ENCODE measurements around the gene C21orf91. TPM values are rescaled to one million over a fixed set of nuclear protein-coding genes. Genes with fewer than 3 reads are reported as not detected.

C21orf91 gene
- total RNA-seq, 8 experiments from 2014 or later, result 5.9 to 22.2 (median 12.6) TPM

DNA sequence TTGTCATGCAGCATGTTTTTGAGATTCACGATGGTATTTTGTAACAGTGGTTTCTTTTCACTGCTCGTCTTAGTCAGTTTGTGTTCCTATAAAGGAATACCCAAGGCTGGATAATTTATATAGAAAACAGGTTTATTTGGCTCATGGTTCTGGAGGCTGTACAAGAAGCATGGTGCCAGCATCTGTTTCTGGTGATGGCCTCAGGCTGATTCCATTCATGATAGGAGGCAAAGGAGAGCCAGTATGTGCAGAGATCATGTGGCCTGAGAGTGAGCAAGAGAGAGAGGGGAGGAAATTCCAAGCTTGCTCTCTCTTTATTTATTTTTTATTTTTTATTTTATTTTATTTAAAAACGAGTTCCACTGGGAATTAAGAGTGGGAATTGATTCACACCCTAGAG, 2.0 kb upstream of the C21orf91 start:
- in situ Hi-C loops (cut with MboI; ENCODE audit: low pct_unique_long_range_greater_than_20kb in 2 of 9, low sequenced_read_pairs in 9 of 9, unreplicated experiment in 9 of 9), result no loop called here
- no peak overlapping the region for H3K27ac ChIP-seq
- H3K4me1 ChIP-seq (replicated peaks in 1 of 2), result peaks cover 3 to 13% of the 10 kb centered on the region in 2 donors
- no peak for ATAC-seq (replicated peaks in 6 of 8)
- H3K4me3 ChIP-seq, result no peak overlapping the region
- WGBS, 10 experiments, result 50 to 100% (median 80%) methylated on average over 1 to 3 of the region's 3 CpGs

GRCh38 chr21:17819877-17820229, 697 bp upstream of the C21orf91 start:
- peak overlapping the region; percentile 66 to 97 (median 94) for H3K4me3 ChIP-seq
- 0 to 19% (median 8%) methylated on average over 1 to 6 of the region's 6 CpGs; no CpG with 5 or more reads in 1 of the 10 experiments for WGBS, 10 experiments
- in situ Hi-C loops (cut with MboI; ENCODE audit: low pct_unique_long_range_greater_than_20kb in 2 of 9, low sequenced_read_pairs in 9 of 9, unreplicated experiment in 9 of 9), result no loop called here
- peaks cover 3 to 13% of the 10 kb centered on the region in 2 donors for H3K4me1 ChIP-seq (replicated peaks in 1 of 2)
- peak overlapping the region; percentile 99 for H3K27ac ChIP-seq
- ATAC-seq (replicated peaks in 6 of 8), result peak in 7 of 8 experiments; percentile 3 to 20 (median 10)

DNA sequence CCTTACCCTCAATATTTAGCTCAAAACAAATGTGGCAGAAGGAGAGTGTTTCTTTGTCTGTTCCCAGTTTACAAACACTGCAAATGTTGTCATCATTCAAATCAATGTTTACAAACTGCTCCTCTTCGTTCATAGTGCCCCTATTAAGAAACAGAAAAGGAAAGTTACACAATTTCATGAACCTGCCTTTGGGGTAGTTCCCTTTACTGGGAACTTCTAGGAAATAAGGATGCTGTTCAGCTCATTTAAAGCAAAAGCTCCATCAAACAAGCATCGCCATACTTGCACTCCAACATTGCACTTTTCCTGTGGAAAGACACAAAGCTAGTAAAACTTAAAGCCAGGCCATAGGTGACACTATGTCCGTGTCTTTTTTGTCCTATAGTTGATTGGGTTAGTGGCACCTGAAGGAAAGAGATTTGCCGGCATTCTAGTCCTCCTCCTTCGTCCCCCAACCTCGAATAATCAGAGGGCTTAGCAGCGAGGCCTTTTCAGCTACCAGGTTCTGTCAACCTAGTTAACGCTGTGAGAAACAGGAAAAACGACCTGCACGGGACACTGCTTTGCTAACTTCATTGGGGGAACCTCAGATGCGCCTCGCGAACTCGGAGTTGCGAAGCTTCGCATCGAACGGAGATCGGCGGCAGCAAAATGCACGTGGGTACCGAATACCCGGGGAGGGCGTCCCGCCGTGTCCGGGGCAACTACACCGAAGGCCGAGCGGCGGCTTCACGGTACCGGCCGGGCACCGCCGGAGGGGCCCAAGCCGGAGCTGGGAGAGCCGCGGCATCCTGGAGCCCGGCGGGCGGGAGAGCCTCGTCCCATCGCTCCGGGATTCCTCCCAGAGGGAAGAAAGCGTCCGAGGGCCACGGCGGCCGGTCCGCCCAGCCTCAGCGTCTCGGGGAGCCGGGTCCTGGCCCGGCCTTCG, 706 bp downstream of the C21orf91 start:
- H3K4me1 ChIP-seq (replicated peaks in 1 of 2), result peaks cover 3 to 13% of the 10 kb centered on the region in 2 donors
- in situ Hi-C loops (cut with MboI; ENCODE audit: low pct_unique_long_range_greater_than_20kb in 2 of 9, low sequenced_read_pairs in 9 of 9, unreplicated experiment in 9 of 9), result no loop called here
- H3K4me3 ChIP-seq, result peak overlapping the region; percentile 66 to 97 (median 94)
- peak; percentile 38 to 57 (median 50) for ATAC-seq (replicated peaks in 6 of 8)
- H3K27ac ChIP-seq, result peak overlapping the region; percentile 99
- 0 to 7% (median 0%) methylated on average over 1 to 29 of the region's 56 CpGs; no CpG with 5 or more reads in 1 of the 10 experiments for WGBS, 10 experiments

DNA sequence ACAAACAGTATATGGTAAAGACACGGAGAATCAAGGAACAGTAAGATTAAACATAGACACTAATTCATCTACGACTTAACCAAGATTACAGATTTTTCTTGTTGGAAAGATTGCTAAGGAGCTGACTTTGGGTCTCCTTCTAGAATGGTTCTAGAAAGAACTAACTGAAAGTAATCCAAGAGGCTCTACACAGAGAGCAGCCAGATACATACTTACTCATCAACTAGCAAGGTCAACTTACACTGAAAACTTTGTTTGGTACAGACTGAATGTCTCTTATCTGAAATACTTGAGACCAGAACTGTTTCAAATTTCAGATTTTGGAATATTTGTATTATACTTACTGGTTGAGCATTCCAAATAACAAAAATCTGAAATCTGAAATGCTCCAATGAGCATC, 5.8 kb downstream of the C21orf91 start:
- no peak for ATAC-seq (replicated peaks in 6 of 8)
- no peak overlapping the region for H3K4me3 ChIP-seq
- in situ Hi-C loops (cut with MboI; ENCODE audit: low pct_unique_long_range_greater_than_20kb in 2 of 9, low sequenced_read_pairs in 9 of 9, unreplicated experiment in 9 of 9), result no loop called here
- peaks cover 0 to 13% of the 10 kb centered on the region in 2 donors for H3K4me1 ChIP-seq (replicated peaks in 1 of 2)
- no peak overlapping the region for H3K27ac ChIP-seq
- WGBS, 10 experiments, result 80 to 100% (median 100%) methylated on average over 1 to 2 of the region's 2 CpGs; no CpG with 5 or more reads in 3 of the 10 experiments

DNA sequence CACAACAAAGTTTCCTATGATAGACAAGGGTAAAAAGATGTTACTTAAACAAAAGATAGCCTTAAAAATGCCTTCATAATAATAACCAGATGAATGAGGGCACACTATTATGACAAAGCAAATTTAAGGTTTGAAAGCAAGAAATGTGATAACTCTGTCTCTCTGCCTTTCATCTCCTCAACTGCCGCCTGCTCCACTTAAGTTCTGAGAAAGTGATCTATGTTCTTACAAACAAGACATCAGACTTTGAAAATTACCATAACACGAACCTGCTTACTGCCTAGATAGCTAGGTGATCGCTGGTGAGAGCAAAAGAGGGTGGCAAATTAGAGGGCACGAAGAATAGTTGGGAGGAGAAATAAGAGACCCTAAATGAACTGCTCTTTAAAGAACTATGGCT, 13.2 kb downstream of the C21orf91 start:
- no peak for ATAC-seq (replicated peaks in 6 of 8)
- no peaks in the 10 kb centered on the region for H3K4me1 ChIP-seq (replicated peaks in 1 of 2)
- H3K4me3 ChIP-seq, result no peak overlapping the region
- in situ Hi-C loops (cut with MboI; ENCODE audit: low pct_unique_long_range_greater_than_20kb in 2 of 9, low sequenced_read_pairs in 9 of 9, unreplicated experiment in 9 of 9), result no loop called here
- no peak overlapping the region for H3K27ac ChIP-seq
- 89 to 100% (median 96%) methylated on average over 2 to 4 of the region's 4 CpGs; no CpG with 5 or more reads in 1 of the 10 experiments for WGBS, 10 experiments

- ATAC-seq (replicated peaks in 6 of 8), result no peak
- 52 to 100% (median 93%) methylated on average over 2 to 3 of the region's 3 CpGs for WGBS, 10 experiments
- H3K27ac ChIP-seq, result no peak overlapping the region
- in situ Hi-C loops (cut with MboI; ENCODE audit: low pct_unique_long_range_greater_than_20kb in 2 of 9, low sequenced_read_pairs in 9 of 9, unreplicated experiment in 9 of 9), result no loop called here
- no peak overlapping the region for H3K4me3 ChIP-seq
- H3K4me1 ChIP-seq (replicated peaks in 1 of 2), result no peaks in the 10 kb centered on the region
Measured at GRCh38 chr21:17803536-17803935, 15.6 kb downstream of the C21orf91 start.

GRCh38 chr21:17802572-17802971, 16.6 kb downstream of the C21orf91 start:
- 20 to 100% (median 72%) methylated on average over 1 of the region's 1 CpG; no CpG with 5 or more reads in 2 of the 10 experiments for WGBS, 10 experiments
- no peak overlapping the region for H3K27ac ChIP-seq
- H3K4me3 ChIP-seq, result no peak overlapping the region
- ATAC-seq (replicated peaks in 6 of 8), result peak in 5 of 8 experiments; percentile 46 to 90 (median 77)
- in situ Hi-C loops (cut with MboI; ENCODE audit: low pct_unique_long_range_greater_than_20kb in 2 of 9, low sequenced_read_pairs in 9 of 9, unreplicated experiment in 9 of 9), result no loop called here
- no peaks in the 10 kb centered on the region for H3K4me1 ChIP-seq (replicated peaks in 1 of 2)

GRCh38 chr21:17799414-17800164, 19.6 kb downstream of the C21orf91 start:
- Histone ChIP-seq H3K4me3 (no peak overlapping the region), H3K27ac (no peak overlapping the region), H3K4me1 (replicated peaks in 1 of 2) (no peaks in the 10 kb centered on the region)
- no peak for ATAC-seq (replicated peaks in 6 of 8)
- WGBS, 10 experiments, result 88 to 100% (median 100%) methylated on average over 1 to 6 of the region's 6 CpGs
- in situ Hi-C loops (cut with MboI; ENCODE audit: low pct_unique_long_range_greater_than_20kb in 2 of 9, low sequenced_read_pairs in 9 of 9, unreplicated experiment in 9 of 9), result no loop called here

GRCh38 chr21:17798796-17799195, 20.4 kb downstream of the C21orf91 start:
- 59 to 100% (median 88%) methylated on average over 1 to 2 of the region's 2 CpGs for WGBS, 10 experiments
- Histone ChIP-seq H3K4me3 (no peak overlapping the region), H3K4me1 (replicated peaks in 1 of 2) (no peaks in the 10 kb centered on the region), H3K27ac (no peak overlapping the region)
- ATAC-seq (replicated peaks in 6 of 8), result no peak
- in situ Hi-C loops (cut with MboI; ENCODE audit: low pct_unique_long_range_greater_than_20kb in 2 of 9, low sequenced_read_pairs in 9 of 9, unreplicated experiment in 9 of 9), result no loop called here

GRCh38 chr21:17797967-17798366, 21.2 kb downstream of the C21orf91 start:
- no peak for ATAC-seq (replicated peaks in 6 of 8)
- in situ Hi-C loops (cut with MboI; ENCODE audit: low pct_unique_long_range_greater_than_20kb in 2 of 9, low sequenced_read_pairs in 9 of 9, unreplicated experiment in 9 of 9), result no loop called here
- H3K27ac ChIP-seq, result no peak overlapping the region
- WGBS, 10 experiments, result 95 to 100% (median 100%) methylated on average over 1 to 2 of the region's 2 CpGs
- no peak overlapping the region for H3K4me3 ChIP-seq
- H3K4me1 ChIP-seq (replicated peaks in 1 of 2), result no peaks in the 10 kb centered on the region

GRCh38 chr21:17796503-17796902, 22.7 kb downstream of the C21orf91 start:
- Histone ChIP-seq H3K27ac (no peak overlapping the region), H3K4me3 (no peak overlapping the region), H3K4me1 (replicated peaks in 1 of 2) (no peaks in the 10 kb centered on the region)
- in situ Hi-C loops (cut with MboI; ENCODE audit: low pct_unique_long_range_greater_than_20kb in 2 of 9, low sequenced_read_pairs in 9 of 9, unreplicated experiment in 9 of 9), result no loop called here
- no peak for ATAC-seq (replicated peaks in 6 of 8)
- WGBS, 10 experiments, result 60 to 100% (median 100%) methylated on average over 1 of the region's 1 CpG; no CpG with 5 or more reads in 5 of the 10 experiments

DNA sequence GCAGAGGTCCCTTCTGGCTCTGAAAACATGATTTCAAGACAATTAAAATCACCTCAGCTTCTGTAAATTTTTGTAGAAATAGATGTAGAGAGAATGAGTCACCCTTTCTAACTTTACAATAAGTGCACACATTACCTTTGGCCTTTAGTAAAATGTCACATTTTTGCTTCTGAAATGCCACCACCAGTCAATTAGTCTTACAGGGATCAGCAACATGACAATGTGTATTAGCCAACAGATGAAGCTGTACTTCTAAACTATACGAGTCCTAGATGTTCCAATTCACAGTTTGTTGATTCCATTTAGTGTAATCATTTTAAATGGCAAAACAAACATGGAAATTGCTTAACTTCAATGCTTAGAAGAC, 23.1 kb downstream of the C21orf91 start:
- H3K4me3 ChIP-seq, result no peak overlapping the region
- no peak overlapping the region for H3K27ac ChIP-seq
- WGBS, 10 experiments, result 88 to 100% (median 100%) methylated on average over 1 of the region's 1 CpG; no CpG with 5 or more reads in 2 of the 10 experiments
- H3K4me1 ChIP-seq (replicated peaks in 1 of 2), result no peaks in the 10 kb centered on the region
- no peak for ATAC-seq (replicated peaks in 6 of 8)
- in situ Hi-C loops (cut with MboI; ENCODE audit: low pct_unique_long_range_greater_than_20kb in 2 of 9, low sequenced_read_pairs in 9 of 9, unreplicated experiment in 9 of 9), result no loop called here

Data from motor neuron (in vitro differentiated cells).